ENCODE data around the gene ETF1.

DNA sequence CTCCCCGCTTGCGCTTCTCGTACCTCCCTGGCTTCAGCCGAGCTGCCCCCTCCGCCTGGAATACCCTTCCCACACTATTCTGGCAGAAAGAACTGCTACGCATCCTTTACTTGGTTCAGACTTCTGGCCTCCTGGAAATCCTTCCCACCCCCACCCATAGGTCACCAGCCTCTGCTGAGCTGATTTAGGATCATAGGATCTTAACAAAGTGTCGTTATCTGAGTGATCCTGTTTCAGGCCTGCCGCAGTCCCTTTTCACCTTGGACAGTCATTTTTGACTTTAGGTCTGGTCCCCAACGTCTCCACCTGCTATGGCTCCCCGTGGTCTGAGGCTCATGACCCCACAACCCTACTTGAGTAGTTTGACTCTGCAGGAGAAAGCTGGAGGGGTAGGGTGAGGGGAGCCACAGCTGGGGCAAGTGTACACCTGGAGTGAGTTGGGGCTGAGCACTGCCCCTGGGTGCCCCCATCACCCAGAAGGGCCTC, 50.4 kb downstream of the ETF1 start:
- no peak for TF ChIP-seq EZH2phosphoT487 (IDR thresholded peaks at IDR 0.05; ENCODE audit: borderline replicate concordance, low read depth, low read length)
- TF ChIP-seq, protein P1, sequence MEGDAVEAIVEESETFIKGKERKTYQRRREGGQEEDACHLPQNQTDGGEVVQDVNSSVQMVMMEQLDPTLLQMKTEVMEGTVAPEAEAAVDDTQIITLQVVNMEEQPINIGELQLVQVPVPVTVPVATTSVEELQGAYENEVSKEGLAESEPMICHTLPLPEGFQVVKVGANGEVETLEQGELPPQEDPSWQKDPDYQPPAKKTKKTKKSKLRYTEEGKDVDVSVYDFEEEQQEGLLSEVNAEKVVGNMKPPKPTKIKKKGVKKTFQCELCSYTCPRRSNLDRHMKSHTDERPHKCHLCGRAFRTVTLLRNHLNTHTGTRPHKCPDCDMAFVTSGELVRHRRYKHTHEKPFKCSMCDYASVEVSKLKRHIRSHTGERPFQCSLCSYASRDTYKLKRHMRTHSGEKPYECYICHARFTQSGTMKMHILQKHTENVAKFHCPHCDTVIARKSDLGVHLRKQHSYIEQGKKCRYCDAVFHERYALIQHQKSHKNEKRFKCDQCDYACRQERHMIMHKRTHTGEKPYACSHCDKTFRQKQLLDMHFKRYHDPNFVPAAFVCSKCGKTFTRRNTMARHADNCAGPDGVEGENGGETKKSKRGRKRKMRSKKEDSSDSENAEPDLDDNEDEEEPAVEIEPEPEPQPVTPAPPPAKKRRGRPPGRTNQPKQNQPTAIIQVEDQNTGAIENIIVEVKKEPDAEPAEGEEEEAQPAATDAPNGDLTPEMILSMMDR (conservative IDR thresholded peaks at IDR 0.05; ENCODE audit: low read length) = no peak
